HG02623 (cell line): ENCODE measurements around the gene CADM3.

Experiments used
- ATAC-seq: cut with Tn5 transposase; IDR thresholded peaks from one replicate; pipeline ENCODE4 v1.9.1; 2021; ENCODE audit warnings: moderate library complexity; ENCODE audit not compliant: unreplicated experiment

CADM3 gene, protein sequence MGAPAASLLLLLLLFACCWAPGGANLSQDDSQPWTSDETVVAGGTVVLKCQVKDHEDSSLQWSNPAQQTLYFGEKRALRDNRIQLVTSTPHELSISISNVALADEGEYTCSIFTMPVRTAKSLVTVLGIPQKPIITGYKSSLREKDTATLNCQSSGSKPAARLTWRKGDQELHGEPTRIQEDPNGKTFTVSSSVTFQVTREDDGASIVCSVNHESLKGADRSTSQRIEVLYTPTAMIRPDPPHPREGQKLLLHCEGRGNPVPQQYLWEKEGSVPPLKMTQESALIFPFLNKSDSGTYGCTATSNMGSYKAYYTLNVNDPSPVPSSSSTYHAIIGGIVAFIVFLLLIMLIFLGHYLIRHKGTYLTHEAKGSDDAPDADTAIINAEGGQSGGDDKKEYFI

DNA sequence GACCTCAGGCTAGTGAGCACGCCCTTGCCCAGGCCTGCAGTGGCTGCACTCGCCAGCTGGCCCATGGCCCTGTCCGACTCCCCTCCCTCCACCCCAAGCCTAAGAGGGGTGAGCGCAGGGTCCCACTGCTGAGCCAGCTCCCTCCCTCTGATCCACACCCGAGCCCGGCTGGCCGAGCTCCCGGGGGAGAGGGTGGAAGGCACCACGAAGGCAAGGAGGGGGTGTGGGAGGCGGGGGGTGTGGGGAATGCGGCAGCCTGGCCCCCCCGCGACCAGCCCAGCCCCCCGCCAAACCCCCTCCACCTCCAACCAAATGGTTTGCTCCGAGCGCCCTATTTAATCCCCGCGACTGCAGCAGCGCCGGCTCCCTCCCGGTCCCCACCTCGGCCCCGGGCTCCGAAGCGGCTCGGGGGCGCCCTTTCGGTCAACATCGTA lies at the start of gene CADM3:
Gene CADM3 (plus strand): TSS at position 362 of the 434 bp plus-strand sequence. CDS start 151 bp downstream, outside the sequence.
- no peak for ATAC-seq

DNA sequence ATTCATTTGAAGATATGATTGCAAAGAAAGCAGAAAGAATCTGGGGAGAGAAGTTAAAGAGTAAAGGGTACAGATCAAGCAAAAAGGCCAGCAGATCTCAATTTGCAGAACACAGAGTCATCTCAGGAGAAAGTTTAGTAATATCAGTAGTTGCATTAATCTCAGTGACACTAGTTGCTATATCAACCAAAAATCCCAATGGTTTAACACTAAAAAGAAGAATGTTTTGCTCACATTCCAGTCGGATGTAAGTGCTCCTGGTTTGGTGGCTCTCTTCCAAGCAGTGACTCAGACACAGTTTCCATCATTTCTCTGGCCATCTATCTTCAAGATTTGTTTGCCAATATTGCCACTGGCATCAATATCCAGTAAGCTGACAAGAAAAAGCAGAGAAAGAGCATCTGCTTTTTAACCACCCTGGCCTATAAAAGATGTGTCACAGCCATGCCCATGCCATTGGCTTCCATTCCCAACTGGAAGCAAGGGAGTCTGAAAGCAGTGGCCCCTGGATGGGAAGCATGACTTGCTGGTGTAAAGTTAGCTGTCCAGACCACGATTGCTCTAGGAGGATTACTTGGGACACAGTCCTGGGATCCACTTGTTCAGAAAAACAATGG lies 49.3 kb upstream of the CADM3 start:
- ATAC-seq, result peak; percentile 78

DNA sequence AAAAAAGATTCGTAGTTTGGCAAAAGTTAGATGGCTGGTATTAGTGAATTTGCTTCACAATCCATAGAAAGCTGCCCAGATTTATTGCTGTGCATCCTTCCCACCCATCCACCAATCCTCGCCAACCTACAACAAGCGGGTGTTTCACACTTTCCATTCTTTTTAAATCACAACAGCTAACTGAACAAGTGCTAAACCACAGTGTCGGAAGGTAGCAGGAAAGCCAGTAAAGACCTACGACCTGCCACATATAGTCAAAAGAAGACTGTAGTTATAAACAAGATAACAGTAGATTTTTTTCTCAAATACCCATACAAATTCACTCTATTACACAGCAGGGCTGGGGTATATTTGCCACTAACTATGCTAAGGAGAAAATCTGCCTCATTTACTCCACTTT lies 47.8 kb upstream of the CADM3 start:
- no peak for ATAC-seq

DNA sequence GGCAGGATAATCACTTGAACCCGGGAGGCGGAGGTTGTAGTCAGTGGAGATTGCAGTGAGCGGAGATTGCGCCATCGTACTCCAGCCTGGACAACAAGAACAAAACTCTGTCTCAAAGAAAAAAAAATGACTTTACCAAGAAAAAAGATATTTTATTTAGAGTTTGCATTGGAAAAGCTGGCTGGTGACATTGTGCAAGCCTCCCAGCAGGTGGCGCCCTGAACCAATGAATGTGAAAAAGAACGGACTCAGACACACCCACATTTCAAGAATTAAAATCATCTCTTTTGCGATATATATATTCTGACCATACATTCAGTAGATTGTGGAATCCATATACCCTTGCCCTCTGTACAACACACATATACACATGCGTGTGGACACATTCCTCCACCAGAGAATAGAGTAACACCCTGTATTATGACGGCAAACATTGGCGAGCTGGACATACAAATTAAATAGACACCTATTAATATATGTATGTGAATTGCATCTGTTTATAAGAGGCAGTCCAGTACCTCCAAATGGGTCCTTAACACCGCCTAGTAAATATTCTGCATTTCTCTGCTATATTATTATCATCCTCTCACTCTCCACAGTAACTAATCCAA lies 39.0 kb upstream of the CADM3 start:
- ATAC-seq, result peak; percentile 47

DNA sequence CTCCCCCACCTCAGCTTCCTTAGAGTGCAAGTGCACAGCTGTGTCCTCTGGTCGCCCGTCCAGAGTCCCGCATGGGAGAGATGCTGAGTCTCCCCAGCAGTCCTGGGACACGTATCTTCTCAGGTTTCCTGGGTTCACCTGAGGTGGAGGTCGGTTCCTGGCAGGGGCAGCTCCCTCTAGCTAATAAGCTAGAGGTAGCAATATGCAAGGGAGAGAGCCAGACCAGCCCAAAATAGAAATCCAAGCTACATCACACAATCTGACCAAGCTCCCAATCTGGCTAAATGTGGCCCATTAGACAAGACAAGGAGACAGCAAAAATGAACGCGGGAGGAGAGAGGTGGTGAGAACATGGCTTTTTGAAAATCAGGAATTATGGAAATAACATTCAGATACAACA lies 30.9 kb upstream of the CADM3 start:
- ATAC-seq, result no peak

DNA sequence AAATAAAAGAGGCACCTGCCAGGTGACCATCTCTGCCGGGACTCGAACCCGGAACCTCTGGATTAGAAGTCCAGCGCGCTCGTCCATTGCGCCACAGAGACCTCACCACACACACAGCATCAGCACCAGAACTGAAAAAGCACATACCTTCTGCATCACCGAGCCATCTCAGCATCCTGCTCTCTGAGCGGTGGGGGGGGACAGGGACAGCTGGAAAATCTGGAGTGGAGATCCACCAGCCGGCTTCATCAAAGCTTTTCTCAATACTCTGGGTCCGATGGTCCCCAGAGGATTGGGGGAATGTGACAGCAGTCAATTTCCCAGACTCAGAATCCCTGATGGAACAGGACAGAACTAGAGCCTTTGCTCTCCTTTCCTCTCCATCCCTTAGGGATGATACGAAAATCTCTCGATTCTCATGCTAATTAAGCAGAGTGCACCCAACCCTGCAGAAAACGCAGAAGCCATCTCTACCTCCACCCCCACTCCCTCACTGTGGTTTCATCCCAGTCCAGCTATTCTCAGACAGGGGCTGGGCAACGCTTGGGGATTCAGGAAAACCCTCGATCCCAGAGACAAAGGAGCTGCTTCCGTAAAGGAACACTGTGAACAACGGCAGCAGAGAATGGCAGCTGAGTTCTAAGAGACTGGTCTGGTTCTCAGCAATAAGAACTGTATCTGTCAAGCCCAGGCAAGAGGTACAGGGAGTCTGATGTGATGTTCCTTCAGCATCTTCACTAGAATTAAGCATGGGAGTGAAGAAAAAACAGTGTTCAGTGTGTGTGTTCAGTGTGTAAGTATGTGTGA lies 29.6 kb upstream of the CADM3 start:
- ATAC-seq, result no peak

DNA sequence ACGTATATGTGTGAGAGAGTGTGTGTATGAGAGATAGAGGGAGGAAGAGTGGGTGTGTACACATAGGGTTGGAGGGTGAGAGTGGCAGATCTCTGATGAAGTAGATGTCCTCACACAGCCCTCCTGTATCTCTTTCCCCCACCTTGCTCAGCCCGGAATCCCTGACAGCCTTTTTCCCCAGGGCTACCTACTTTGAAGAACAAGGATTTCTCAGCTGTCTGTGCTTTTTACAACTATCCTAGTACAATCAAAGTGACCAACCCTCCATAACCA lies 29.1 kb upstream of the CADM3 start:
- no peak for ATAC-seq

DNA sequence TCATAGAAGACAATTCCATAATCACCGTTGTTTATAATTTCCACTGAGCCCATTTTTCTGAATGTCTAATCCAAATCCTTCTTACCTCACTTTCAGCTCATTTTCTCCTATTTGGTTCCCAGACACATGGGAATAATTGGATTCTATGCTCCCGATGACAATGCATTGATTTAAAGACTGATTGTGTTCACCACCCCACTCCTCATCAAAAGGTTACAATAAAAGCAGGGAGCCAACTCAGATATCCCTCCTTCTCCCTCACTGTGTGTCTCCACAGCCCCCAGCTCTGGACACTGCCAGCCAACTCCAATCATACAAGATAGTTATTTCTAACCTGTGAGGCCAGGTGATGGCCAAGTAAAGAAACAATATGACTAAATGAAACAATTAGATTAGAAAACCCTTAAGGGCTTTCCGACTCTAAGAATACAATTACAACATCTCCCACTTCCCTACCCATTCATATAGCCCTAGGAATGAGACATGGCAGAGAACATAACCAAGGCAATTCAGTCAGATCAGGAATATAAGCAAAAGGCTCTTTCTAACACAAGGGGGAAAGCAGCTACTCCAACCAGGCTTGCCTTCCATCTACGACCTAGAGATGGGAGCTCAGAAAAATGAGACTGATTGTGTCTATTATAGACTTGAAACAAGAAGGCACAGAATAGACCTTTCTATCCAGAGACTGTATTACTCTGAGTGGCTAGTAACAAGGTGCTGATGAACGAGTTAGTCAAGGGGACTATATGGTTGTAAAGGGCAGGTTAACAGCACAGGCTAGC lies 28.5 kb upstream of the CADM3 start:
- ATAC-seq, result no peak

DNA sequence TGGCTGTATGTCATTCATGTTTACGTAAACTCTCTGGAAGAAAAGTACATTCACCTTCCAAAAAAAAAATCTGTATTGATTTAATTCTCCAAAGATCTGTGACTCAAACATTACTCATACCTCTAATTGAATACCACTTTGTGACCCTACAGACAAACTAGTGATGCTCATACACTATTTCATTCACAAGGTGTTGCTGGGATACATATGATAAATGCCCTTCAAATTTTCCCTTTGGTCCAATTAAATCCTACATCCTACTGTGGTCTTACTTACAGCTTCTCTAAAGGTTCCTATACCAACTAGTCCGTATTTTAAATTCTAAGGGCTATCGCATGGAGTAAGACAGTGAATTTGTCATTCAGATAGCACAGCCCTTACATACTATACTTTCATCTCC lies 26.8 kb upstream of the CADM3 start:
- no peak for ATAC-seq

DNA sequence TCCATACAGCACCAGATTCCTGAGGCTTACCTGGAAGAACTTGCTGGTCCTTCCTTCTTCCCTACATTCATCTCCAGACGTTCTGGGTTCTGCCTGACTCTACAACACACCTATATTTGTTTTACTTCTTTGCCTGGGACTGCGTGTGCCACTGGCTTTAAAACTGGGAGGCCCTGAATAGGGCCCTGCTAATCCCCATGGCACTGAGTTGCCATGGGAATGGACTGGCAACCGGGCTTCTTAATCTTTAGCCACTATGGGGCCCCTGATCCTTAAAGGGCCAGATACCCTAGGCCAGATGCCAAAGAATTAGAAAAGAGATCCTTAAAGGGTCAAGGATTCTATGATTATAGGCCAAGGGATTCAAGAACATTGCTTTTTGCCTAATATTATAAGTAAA lies 24.4 kb upstream of the CADM3 start:
- ATAC-seq, result no peak

DNA sequence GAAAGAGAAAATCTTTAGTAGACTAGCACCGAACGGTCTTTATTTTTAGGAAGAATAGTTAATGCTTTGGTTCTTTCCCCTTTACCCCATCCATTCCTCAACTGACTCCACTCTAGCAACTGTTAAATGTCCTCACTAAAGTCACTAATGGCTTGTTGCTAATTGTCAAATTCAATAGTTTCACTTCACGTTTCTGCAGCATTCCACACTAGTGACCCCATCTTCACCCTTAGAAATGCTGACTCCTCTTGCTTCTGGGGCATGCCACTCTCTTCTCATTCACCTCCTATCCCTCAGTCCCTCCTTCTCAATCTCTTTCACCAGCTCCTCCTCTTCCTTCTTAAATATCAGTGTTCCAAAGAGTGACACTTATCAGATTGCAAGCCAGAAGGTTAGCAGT lies 19.4 kb upstream of the CADM3 start:
- ATAC-seq, result no peak

DNA sequence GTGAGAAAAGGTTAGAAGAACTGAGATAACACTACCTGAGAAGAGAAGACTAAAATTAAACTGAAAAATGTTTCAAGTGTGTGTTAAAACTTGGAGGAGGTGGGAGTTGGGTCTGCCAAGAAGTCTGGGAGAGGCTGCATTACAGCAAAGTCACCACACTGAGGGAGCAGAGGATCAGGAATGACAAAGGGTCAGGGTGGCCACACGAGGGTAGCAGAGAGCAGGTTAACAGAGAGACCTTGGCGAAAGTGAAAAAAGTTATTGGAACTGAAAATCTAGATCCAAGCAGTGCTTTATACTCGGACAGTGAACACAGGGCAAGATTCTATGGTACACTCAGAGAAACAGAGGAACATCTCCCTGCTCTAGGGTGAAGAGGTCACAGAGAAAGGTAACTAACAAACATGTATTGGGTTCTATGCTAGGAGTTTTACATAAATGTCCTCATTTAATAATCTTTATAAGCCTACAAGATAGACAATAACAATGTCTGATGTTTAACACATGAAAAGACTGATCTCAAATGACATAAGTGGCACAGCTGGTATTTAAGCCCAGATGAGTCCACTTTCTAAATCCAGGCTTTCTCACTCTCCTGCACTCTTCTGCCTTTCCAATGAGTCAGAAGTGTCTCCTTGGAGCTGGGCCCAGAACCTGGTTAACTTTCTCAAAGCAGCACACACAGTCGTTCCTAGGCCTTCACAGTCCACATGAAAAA lies 10.3 kb upstream of the CADM3 start:
- ATAC-seq, result peak; percentile 98

DNA sequence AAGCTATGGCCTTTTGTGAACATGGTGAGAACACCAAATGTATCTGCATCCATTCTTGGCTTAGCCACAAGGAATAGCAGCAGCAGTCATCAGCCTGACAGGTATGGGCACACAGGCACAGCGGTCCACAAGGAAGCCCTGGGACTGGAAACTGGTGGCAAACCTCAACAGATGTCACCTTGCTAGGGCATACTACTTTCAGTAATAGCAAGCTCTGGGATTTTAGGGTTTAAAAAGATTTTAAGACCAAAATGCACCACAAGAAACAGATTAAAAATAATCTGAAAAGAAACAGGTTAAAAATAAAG lies 9.7 kb upstream of the CADM3 start:
- ATAC-seq, result no peak

DNA sequence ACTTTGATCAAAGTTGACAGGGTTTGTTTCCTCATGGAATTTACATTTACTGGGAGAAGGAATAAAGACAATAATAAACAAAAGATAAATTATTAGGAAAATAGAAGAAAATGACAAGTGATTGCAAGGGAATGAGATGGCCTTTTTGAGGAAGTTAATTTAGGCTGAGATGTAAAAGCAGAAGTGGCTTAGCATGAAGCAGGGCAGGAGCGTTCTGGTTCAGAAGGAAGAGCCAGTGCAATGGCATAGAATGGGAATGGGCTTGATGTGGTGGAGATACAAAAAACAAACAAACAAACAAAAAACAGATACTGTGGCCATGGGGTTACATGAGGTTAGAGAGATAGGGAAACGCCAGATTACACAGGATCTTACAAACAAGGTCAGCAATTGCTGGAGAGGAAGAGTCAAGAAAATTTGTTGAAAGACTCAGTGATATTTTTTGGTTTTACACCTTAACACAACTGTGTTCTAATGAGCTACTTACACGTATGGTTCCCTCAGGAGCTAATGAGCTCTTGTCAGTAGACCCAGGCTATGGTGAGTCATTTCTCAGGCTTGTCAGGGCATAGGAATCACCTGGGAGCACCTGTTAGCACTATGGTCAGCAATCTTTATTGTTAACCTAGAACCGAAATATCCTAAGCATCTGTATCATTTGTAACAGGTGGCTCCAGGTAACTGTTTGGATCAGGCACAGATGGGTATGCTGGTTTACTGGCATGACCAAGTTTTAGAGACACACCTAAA lies 8.7 kb upstream of the CADM3 start:
- ATAC-seq, result no peak

DNA sequence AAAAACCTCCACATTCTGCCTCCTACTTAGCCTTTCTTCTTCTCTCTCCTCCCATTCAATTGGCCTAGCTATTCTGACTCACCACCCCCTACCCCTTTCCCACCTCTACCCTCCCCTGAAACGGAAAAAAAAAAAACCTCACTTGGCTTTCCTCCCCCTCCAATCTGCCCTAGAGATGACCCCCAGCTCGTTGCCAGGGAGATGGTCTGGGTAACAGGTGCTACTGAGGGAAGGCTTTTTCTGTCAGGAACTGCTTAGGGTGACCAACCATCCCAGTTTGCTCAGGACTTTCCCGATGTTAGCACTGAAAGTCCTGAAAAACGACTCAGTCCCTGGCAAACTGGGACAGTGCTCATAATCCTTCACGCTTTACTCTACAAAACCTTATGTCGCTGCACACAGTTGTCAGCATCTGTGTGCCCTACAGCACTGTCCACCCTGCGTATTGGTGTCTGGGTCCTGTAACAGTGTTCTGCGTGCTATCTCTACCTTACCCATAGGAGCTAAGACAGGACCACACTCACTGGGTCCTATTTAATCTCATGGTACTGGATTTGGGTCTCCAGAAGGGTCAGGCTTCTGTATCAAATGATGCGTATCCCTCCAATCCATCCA lies 7.7 kb upstream of the CADM3 start:
- ATAC-seq, result no peak

DNA sequence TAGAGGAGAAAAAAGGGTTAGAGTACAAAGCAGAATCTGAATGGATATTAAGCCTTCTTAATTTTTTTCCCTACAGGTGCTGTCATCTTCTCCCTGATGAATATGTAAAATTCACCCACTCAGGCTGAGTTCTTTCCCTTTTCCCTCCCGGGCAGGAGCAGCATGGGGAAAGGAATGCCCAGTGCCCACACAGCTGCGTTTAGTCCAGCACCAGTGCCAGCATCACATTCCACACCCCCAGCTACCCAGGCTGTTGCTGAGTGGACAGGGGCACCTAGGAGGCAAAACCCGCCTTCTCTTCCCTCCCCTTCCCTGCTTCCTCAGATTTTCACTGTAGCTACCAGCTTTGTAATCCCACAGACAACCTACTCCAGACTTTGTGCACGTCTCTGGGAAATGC lies 3.4 kb upstream of the CADM3 start:
- no peak for ATAC-seq

DNA sequence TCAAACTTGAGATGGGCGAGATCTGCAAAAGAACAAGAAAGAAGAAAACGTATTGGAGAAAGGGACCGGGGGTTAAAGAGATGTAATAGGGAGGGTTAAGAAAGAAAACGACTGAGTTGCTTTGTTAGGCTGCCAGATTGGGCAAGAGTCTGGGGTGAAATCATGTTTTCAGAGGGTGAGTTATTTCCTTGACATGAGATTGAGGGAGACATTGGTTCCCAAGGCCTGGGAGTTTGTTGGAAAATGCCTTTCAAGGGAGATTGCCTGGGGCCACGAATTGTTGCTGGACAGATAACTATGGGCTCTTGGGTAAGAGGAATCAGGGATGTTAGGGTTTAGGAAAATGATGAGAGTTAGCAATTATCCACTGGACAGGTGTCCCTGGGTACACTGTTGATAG lies 776 bp upstream of the CADM3 start:
- ATAC-seq, result no peak

DNA sequence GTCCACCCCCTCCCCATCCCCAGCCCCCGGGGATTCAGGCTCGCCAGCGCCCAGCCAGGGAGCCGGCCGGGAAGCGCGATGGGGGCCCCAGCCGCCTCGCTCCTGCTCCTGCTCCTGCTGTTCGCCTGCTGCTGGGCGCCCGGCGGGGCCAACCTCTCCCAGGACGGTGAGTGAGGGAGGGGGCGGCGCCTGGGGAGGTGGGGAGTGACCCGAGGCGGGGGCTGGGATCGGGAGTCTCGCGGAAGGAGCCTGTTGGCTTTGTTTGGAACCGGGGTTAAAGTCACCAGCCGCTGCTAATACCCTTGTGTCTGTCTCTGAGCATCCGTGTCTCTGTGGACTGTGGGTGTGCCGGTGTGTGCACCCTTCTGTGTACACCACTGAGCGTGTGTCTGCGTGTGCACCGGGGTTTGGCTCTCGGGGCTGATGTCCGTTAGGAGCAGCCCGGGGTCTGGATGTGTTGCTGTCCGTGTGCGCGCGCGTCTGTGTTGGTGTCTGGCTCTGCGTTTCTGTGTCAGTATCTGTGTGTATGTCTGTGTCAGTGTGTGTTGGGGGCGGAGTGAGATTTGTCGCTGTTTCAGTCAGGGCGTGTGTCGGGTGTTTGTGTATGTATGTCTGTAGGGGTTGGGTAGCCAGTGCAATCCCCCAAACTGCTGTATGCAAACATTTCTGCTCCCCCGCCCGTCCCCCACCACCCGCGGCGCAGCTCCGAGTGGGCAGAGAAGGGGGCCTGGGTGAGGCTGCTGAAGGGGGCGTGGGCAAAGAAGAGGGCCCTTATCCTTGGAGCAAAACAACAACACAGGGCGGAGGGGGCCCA lies 480 bp downstream of the CADM3 start:
- no peak for ATAC-seq
